Fibroblast of lung (primary cell): ENCODE data around the gene BBS5.

Experiments
- CTCF ChIP-seq, 2 donors: IDR thresholded peaks in 1 of 2; conservative IDR thresholded peaks in 1 of 2; 1 replicate in 1 of 2; 2 replicates in 1 of 2; pipeline ENCODE4 v1.5.1; 2011 to 2012; ENCODE audit warnings: low read length in 2 of 2, control low read depth in 1 of 2, inconsistent platforms in 1 of 2, low read depth in 1 of 2, mild to moderate bottlenecking in 1 of 2
- EZH2 ChIP-seq: IDR thresholded peaks from 2 replicates; pipeline ENCODE4 v1.5.1; 2012; ENCODE audit warnings: low read length, control low read depth, mild to moderate bottlenecking; ENCODE audit errors: missing control alignments

DNA sequence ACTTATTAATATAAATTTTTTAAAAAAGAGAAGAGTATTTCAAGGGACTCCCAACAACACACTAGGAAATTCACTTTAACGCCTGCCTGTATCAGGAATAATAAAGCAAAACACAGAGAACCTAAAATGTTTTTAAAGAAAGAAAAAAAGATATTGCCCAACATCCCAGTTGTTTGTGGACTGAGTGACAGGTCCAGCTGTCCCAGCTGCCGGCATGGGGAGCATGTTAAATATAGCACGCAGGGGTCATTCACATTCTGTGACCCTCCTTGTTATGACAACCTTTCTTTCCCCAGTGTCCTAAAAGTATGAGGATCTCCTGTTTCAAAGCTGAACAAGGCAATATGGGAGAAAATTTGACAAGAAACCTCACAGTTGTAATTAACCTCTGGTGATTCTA, 34.6 kb downstream of the BBS5 start:
- no peak for TF ChIP-seq CTCF (conservative IDR thresholded peaks at IDR 0.05 in 1 of 2, IDR thresholded peaks at IDR 0.05 in 1 of 2; ENCODE audit: low read depth in 1 of 2, low read length in 2 of 2)
- no peak for TF ChIP-seq EZH2
